Naive thymus-derived CD8-positive, alpha-beta T cell (primary cell): ENCODE data around the gene LZTR1. TPM values are rescaled to one million over a fixed set of nuclear protein-coding genes. Genes with fewer than 3 reads are reported as not detected.
"Not testable (repeated sequence)": the region's sequence is repeated elsewhere in the genome, so short reads cannot be mapped to it uniquely, and the experiment has no call there.

Experiments
- ATAC-seq, 2 donors: fragments of 150-1000 bp; cut with Tn5 transposase in 1 of 2; sonication (Bioruptor Pico), chemical (Tn5 transposase) in 1 of 2; 1 replicate in 1 of 2; 2 replicates in 1 of 2; pipeline ENCODE4 v1.10.0; 2021; ENCODE audit warnings: mild to moderate bottlenecking in 2 of 2, moderate library complexity in 2 of 2
- POLR2A ChIA-PET: fragments of 350-600 bp; sonication (Branson Sonifier 250); formaldehyde crosslinking; loops from one replicate; lab custom pipeline; 2021; ENCODE audit warnings: antibody characterized with exemption; lab: Charles Lee
- DNase-seq, 10 donors: peaks; one replicate each; pipeline versions ENCODE4 v3.0.0 to v3.0.0-alpha.2; 2020 to 2022
- H3K27ac Mint-ChIP-seq, 10 donors: one replicate each; pipeline ENCODE4 v1.8.0; 2020 to 2022; ENCODE audit warnings: mild to moderate bottlenecking in 10 of 10, mixed read lengths in 10 of 10, moderate library complexity in 4 of 10, inconsistent platforms in 1 of 10
- H3K27me3 Mint-ChIP-seq, 5 donors: one replicate each; pipeline ENCODE4 v1.8.0; 2021 to 2022; ENCODE audit warnings: mixed read lengths in 5 of 5
- H3K36me3 Mint-ChIP-seq, 3 donors: one replicate each; pipeline ENCODE4 v1.8.0; 2020 to 2022; ENCODE audit warnings: mixed read lengths in 3 of 3, mild to moderate bottlenecking in 2 of 3, inconsistent platforms in 1 of 3
- H3K4me1 Mint-ChIP-seq, 4 donors: one replicate each; pipeline ENCODE4 v1.8.0; 2021 to 2022; ENCODE audit warnings: mixed read lengths in 4 of 4
- H3K4me3 Mint-ChIP-seq, 10 donors: one replicate each; pipeline ENCODE4 v1.8.0; 2020 to 2022; ENCODE audit warnings: mild to moderate bottlenecking in 10 of 10, mixed read lengths in 10 of 10, moderate library complexity in 6 of 10, inconsistent platforms in 1 of 10
- H3K9me3 Mint-ChIP-seq, 9 donors: one replicate each; pipeline ENCODE4 v1.8.0; 2020 to 2022; ENCODE audit warnings: mixed read lengths in 9 of 9, mild to moderate bottlenecking in 3 of 9, inconsistent platforms in 1 of 9, moderate library complexity in 1 of 9
- polyA plus RNA-seq, 3 donors: library from polyadenylated mRNA; unstranded; fragments of 300-500 nt; fragmentation: Illumina TruSeq; gene quantifications; one replicate each; pipeline ENCODE4 v1.2.3, GENCODE V29; 2021
- total RNA-seq, 8 experiments: library from RNA in 2 of 8; stranded (reverse) in 2 of 8; gene quantifications; one replicate each; pipeline ENCODE4 v1.2.3 and lab custom pipeline; 2021 to 2026

The LZTR1 gene
- total and polyA plus RNA-seq, 5 experiments from 2014 or later = 8.6 to 103 (median 14.5) TPM

DNA sequence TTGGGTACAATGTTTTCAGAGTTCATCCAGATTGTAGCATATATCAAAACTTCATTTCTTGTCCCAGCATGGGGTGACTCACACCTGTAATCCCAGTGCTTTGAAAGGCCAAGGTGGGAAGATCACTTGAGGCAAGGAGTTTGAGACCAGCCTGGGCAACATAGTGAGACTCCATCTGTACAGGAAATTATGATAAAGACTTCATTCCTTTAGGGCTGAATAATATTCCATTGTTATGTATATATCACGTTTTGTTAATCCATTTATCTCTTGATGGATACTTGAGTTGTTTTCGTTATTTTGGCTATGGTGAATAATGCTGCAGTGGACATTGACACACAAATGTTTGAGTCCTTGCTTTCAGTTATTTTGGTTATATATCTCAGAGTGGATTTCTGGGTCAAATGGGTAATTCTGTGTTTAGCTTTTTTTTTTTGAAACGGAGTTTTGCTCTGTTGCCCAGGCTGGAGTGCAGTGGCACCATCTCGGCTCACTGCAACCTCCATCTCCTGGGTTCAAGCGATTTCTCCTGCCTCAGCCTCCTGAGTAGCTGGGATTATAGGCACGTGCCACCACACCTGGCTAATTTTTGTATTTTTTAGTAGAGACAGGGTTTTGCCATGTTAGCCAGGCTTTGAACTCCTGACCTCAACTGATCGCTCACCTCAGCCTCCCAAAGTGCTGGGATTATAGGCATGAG is 39.7 kb upstream of the LZTR1 start:
- ATAC-seq, H3K9me3 Mint-ChIP-seq, DNase-seq, POLR2A ChIA-PET, H3K27me3 Mint-ChIP-seq: not testable (repeated sequence)
- peaks cover 0 to 54% (median 2%) of the 10 kb centered on the region in 3 donors for H3K36me3 Mint-ChIP-seq
- peak overlapping the region in 2 of 10 donors; percentile 33 to 86 for H3K27ac Mint-ChIP-seq
- H3K4me1 Mint-ChIP-seq = peaks cover 40 to 91% (median 90%) of the 10 kb centered on the region in 4 donors
- H3K4me3 Mint-ChIP-seq = peak overlapping the region in 8 of 10 donors; percentile 7 to 58 (median 32)

DNA sequence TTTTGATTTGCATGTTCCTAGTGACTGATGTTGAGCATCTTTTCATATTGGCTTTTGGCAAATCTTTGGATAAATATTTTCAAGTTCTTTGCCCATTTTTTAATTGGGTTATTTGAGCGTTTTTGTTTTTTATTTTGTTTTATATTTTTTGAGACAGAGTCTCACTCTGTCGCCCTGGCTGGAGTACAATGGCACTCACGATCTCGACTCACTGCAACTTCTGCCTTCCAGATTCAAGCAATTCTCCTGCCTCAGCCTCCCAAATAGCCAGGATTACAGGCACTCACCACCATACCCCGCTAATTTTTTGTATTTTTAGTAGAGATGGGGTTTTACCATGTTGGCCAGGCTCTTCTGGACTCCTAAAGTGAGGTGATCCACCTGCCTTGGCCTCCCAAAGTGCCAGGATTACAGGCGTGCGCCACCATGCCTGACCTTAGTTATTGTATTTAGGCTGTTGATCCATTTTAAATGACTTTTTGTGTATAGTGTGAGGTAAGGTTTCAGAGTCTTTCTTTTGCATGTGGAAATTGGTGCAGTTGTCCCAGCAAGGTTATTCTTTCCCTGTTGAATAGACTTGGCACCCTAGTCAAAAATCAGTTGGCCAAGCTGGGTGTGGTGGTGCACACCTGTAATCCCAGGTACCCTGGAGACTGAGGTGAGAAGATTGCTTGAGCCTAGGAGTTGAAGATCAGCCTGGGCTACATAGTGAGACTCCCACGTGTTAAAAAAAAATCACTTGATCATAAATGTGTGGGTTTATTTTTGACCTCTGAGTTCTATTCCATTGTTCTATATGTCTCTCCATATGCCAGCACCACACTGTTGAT is 38.8 kb upstream of the LZTR1 start:
- Mint-ChIP-seq H3K36me3 (peaks cover 0 to 55% (median 0%) of the 10 kb centered on the region in 3 donors), H3K9me3 (no peaks in the 10 kb centered on the region), H3K27me3 (no peaks in the 10 kb centered on the region), H3K27ac (peak overlapping the region in 3 of 10 donors; percentile 21 to 75 (median 40)), H3K4me1 (peaks cover 42 to 91% (median 88%) of the 10 kb centered on the region in 4 donors), H3K4me3 (peak overlapping the region in 3 of 10 donors; percentile 7 to 26 (median 19))
- no peak for DNase-seq
- ATAC-seq = no peak
- POLR2A ChIA-PET = no interaction called here

DNA sequence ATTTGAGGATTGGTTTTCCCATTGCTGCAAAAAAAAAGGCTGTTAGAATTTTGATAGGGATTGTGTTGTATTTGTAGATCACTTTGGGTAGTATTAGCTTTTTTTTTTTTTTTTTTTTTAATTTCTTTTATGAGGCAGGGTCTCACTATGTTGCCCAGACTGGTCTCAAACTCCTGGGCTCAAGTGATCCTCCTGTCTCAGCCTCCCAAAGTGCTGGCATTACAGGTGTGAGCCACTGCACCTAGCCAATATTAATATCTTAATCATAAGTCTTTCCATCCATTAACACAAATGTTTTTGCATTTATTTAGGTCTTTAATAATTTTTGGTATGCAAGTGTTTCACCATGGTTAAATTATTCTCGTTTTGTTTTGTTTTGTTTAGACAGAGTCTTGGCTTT is 38.1 kb upstream of the LZTR1 start:
- ATAC-seq = no peak
- Mint-ChIP-seq H3K27me3 (no peaks in the 10 kb centered on the region), H3K4me3 (peak overlapping the region in 2 of 10 donors; percentile 7 to 9), H3K27ac (peak overlapping the region in 1 of 10 donors; percentile 21), H3K4me1 (peaks cover 41 to 92% (median 89%) of the 10 kb centered on the region in 4 donors), H3K36me3 (peaks cover 0 to 51% (median 0%) of the 10 kb centered on the region in 3 donors), H3K9me3 (no peaks in the 10 kb centered on the region)
- POLR2A ChIA-PET = no interaction called here
- DNase-seq = no peak

DNA sequence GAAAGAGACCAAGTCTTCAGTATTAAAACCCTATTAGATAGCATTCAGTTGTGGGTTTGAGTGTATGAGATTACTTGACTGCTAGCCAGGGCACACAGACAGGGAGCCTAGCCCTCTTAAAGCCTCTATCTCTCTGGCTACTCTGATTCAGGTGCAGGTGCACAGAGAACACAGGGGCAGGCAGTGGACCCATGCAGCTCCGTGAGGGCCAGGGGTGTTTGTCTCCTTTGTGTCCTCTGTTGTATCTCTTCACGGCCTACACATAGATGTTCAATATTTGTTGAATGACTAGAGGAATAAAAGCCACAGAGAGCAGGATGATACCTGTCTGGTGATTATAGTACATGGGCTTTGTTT is 36.5 kb upstream of the LZTR1 start:
- Mint-ChIP-seq H3K27ac (peak overlapping the region in 9 of 10 donors; percentile 25 to 68 (median 44)), H3K27me3 (no peaks in the 10 kb centered on the region), H3K4me3 (peak overlapping the region in 5 of 10 donors; percentile 7 to 35 (median 24)), H3K36me3 (peaks cover 0 to 52% (median 3%) of the 10 kb centered on the region in 3 donors), H3K9me3 (no peaks in the 10 kb centered on the region), H3K4me1 (peaks cover 43 to 90% (median 85%) of the 10 kb centered on the region in 4 donors)
- ATAC-seq (no peak), DNase-seq (no peak)
- POLR2A ChIA-PET = no interaction called here

DNA sequence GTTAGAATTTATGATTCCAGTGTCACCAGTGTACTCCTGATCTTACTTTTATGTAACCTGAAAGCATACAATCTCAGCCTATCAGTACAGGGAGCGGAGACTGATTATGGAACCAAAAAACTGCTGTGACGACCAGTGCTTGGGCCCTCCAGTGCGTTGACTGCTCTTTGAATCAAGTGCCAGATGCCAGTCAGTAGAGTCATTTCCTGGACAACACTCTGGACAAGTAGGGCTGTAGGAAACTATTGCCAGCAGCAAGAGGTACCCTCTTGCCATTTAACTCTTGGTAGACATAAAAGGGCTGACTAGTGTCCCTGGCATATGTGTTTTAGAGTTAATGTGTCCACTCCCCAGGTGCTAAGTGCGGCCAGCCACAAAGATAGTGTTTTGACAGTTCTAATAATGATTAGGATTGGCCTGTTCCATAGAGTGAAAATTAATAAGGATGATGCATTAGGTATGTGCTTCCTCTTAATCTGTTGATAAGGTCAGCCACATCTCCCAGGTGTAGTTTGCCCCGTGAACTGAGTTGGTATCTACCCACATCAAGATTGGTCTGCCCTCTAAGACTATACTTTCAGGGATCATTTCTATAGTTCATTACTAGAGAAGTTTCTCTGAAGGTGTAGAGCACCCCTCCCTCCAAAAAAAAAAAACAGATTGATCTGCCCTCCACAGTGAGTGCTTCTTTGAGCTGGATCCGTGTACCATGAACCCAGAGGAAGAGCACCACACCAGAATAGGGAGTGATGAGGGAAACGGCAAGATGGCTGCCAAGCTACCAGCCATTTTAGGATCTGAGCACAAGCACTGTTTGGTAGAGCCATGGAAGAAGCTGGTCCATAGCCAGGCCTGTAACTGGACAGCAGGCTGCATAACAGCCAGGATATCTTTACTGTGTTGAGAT is 35.8 kb upstream of the LZTR1 start:
- no peaks in the 10 kb centered on the region for H3K27me3 Mint-ChIP-seq
- ATAC-seq (no peak), DNase-seq (no peak)
- POLR2A ChIA-PET = no interaction called here
- H3K9me3 Mint-ChIP-seq = no peaks in the 10 kb centered on the region
- peak overlapping the region in 1 of 10 donors; percentile 9 for H3K4me3 Mint-ChIP-seq
- H3K27ac Mint-ChIP-seq = peak overlapping the region in 7 of 10 donors; percentile 24 to 68 (median 41)
- H3K36me3 Mint-ChIP-seq = peaks cover 0 to 53% (median 3%) of the 10 kb centered on the region in 3 donors
- H3K4me1 Mint-ChIP-seq = peaks cover 36 to 83% (median 78%) of the 10 kb centered on the region in 4 donors

DNA sequence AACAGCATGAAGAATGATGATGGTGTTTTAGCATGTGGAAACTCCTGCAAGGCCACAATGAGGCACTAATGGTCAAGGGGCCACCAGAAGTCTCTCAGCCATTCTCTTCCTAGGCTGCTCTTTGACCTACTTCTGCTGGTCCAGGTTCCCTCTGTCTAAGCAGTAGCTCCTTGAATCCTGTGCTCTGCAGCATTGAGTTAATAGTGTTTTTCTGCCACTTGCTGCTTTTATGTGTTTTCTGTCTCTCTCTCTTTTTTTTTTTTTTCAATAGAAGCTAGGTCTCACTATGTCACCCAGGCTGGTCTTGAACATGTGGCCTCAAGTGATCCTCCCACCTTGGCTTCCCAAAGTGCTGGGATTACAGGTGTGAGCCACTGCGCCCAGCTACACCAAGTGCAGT is 35.1 kb upstream of the LZTR1 start:
- H3K36me3 Mint-ChIP-seq = peaks cover 0 to 53% (median 3%) of the 10 kb centered on the region in 3 donors
- H3K4me3 Mint-ChIP-seq = peak overlapping the region in 2 of 10 donors; percentile 19 to 41
- peak overlapping the region in 2 of 10 donors; percentile 66 to 68 for H3K27ac Mint-ChIP-seq
- no peaks in the 10 kb centered on the region for H3K27me3 Mint-ChIP-seq
- DNase-seq (no peak), ATAC-seq (no peak)
- no peaks in the 10 kb centered on the region for H3K9me3 Mint-ChIP-seq
- POLR2A ChIA-PET = no interaction called here
- peaks cover 33 to 78% (median 73%) of the 10 kb centered on the region in 4 donors for H3K4me1 Mint-ChIP-seq

DNA sequence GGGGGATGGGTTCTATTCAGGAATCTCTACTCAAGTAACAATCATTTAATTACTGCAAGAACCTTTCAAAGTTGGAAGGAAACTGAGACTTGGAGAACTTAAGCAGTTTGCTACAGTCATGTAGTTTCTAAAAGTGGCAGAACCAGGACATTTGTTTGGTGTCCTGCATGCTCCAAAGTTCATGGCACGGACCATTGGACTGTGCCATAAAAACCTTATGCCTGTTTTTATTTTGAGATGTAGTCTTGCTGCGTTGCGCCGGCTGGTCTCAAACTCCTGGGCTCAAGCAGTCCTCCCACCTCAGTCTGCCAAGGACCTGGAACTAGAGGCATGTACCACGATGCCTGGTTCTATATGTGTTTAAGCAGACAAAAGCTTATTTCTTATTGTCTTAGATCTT is 33.6 kb upstream of the LZTR1 start:
- peaks cover 0 to 58% (median 7%) of the 10 kb centered on the region in 3 donors for H3K36me3 Mint-ChIP-seq
- no peaks in the 10 kb centered on the region for H3K27me3 Mint-ChIP-seq
- H3K4me3 Mint-ChIP-seq = no peak overlapping the region
- peak overlapping the region in 6 of 10 donors; percentile 2 to 82 (median 59) for H3K27ac Mint-ChIP-seq
- no peak for DNase-seq
- no peaks in the 10 kb centered on the region for H3K9me3 Mint-ChIP-seq
- H3K4me1 Mint-ChIP-seq = peaks cover 30 to 67% (median 59%) of the 10 kb centered on the region in 4 donors
- POLR2A ChIA-PET = interaction anchor here (0.8 kb wide), 1 partner anchor 22 kb away, joined by 3 read pairs; no protein-coding TSS in a partner anchor
- no peak for ATAC-seq

DNA sequence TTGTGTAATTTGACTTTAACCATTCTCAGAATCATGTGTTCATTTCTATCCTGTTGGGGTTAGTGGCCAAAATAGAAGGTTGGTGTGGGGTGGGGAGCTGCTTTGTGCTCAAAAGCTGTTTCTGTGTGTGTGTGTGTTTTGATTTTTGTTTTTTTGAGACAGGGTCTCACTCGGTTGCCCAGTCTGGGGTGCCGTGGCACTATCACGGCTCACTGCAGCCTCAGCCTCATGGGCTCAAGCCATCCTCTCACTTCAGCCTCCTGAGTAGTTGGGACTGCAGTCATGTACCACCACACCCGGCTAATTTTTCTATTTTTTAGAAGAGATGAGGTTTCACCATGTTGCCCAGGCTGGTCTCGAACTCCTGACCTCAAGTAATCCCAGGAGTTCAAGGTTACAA is 33.1 kb upstream of the LZTR1 start:
- Mint-ChIP-seq H3K27ac (peak overlapping the region in 8 of 10 donors; percentile 33 to 86 (median 70)), H3K9me3 (no peaks in the 10 kb centered on the region), H3K36me3 (peaks cover 0 to 62% (median 7%) of the 10 kb centered on the region in 3 donors), H3K4me3 (peak overlapping the region in 2 of 10 donors; percentile 22 to 47), H3K4me1 (peaks cover 25 to 62% (median 54%) of the 10 kb centered on the region in 4 donors), H3K27me3 (no peaks in the 10 kb centered on the region)
- ATAC-seq = no peak
- DNase-seq = no peak
- POLR2A ChIA-PET = no interaction called here

DNA sequence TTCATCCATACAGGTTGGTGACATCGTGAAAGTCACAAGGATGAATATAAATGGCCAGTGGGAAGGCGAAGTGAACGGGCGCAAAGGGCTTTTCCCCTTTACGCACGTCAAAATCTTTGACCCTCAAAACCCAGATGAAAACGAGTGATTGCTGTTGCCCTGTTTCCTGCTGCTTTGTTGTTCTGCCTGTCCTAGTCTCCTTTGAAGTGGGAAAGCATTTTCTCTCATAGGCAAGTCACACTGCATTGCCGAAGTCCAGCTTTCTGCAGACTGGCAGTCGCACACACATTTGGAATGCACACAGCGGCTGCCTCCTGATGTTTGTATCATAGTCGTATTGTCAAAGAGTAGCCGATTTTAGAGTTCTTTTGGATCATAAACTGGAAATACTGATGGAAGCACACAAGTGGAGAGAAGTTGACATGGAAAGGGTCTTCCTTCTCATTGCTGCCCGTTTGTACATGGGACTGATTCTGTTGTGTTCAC is 32.4 kb upstream of the LZTR1 start:
- Mint-ChIP-seq H3K27me3 (no peaks in the 10 kb centered on the region), H3K36me3 (peaks cover 0 to 66% (median 7%) of the 10 kb centered on the region in 3 donors), H3K4me1 (peaks cover 25 to 56% (median 50%) of the 10 kb centered on the region in 4 donors), H3K4me3 (peak overlapping the region in 6 of 10 donors; percentile 15 to 64 (median 28)), H3K27ac (peak overlapping the region; percentile 17 to 89 (median 82)), H3K9me3 (no peaks in the 10 kb centered on the region)
- no peak for ATAC-seq
- POLR2A ChIA-PET = no interaction called here
- no peak for DNase-seq

DNA sequence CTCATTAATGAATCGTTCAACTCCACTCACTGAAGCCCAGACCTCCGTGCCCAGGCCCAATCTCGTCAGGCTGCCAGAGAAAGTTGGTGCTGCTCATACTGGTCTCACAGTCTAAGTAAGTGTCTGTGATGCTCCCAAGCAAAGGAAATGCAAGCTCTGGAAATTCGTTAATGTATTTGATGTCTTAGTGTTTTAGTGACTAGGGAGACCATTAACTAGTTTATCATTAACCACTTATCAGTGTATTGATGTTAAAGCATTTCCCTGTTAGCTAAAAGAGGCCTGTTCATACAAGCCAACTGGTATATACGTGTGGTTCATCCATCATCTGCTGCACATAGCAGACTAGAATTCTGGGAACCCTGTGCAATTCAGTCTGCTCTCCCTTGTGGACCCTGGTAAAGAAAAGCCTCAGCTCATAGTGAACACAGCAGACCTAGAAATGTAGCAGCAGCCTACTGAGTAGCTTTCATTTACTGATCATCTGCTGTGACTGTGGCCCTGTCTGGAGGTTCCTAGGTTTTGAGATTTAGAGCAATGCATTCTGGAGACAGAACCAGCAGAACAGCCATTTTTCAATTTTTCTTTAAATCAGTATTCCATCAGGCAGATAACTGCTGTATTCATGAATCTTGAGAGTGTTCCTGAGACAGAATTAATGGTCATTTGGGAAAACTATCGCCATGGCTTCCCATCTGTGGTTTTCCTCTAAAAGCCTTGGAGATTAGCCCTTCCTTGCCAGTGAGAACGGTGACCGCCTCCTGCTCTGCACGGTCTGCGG is 30.8 kb upstream of the LZTR1 start:
- Mint-ChIP-seq H3K27ac (peak overlapping the region in 4 of 10 donors; percentile 8 to 59 (median 30)), H3K27me3 (peaks cover 0 to 1% (median 0%) of the 10 kb centered on the region in 5 donors), H3K4me3 (no peak overlapping the region), H3K9me3 (no peaks in the 10 kb centered on the region), H3K36me3 (peaks cover 0 to 64% (median 7%) of the 10 kb centered on the region in 3 donors), H3K4me1 (peaks cover 18 to 41% (median 37%) of the 10 kb centered on the region in 4 donors)
- POLR2A ChIA-PET = no interaction called here
- ATAC-seq (no peak), DNase-seq (no peak)

DNA sequence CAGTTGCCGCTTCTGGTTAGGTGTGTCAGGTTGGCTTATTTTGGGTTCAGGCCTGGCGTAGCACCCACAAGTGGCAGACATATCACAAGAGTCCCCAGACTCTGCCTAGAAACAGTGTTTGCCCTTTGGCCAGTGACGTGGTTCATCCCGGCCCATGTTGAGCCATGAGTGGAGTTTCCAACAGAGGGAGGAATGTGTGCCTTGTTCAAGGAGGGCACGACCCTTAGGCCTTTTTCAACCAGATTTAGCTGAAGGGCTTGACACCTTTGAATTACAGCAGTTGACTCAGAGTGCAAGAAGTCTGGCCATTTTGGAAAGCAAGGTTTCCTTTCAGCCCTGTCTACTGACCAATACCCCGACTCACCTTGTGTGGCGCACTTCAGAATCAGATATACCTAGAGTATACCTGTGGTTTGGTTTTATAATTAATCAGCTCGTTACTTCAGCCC is 30.1 kb upstream of the LZTR1 start:
- peaks cover 0 to 65% (median 7%) of the 10 kb centered on the region in 3 donors for H3K36me3 Mint-ChIP-seq
- H3K4me3 Mint-ChIP-seq = no peak overlapping the region
- POLR2A ChIA-PET = no interaction called here
- peak overlapping the region in 1 of 10 donors; percentile 11 for H3K27ac Mint-ChIP-seq
- peaks cover 16 to 39% (median 34%) of the 10 kb centered on the region in 4 donors for H3K4me1 Mint-ChIP-seq
- H3K27me3 Mint-ChIP-seq = peaks cover 0 to 4% (median 0%) of the 10 kb centered on the region in 5 donors
- ATAC-seq (no peak), DNase-seq (no peak)
- H3K9me3 Mint-ChIP-seq = no peaks in the 10 kb centered on the region
